GM12872 (cell line): ENCODE measurements around the gene EXOSC10.

ENCODE experiments used
- CTCF ChIP-seq: IDR thresholded peaks from 3 replicates; pipeline ENCODE4 v1.5.1; 2011; ENCODE audit warnings: low read depth, mild to moderate bottlenecking, low read length, moderate library complexity; ENCODE audit not compliant: insufficient read depth

Gene EXOSC10

GRCh38 chr1:11129649-11130390, 30.2 kb upstream of the EXOSC10 start:
- TF ChIP-seq CTCF, result no peak

DNA sequence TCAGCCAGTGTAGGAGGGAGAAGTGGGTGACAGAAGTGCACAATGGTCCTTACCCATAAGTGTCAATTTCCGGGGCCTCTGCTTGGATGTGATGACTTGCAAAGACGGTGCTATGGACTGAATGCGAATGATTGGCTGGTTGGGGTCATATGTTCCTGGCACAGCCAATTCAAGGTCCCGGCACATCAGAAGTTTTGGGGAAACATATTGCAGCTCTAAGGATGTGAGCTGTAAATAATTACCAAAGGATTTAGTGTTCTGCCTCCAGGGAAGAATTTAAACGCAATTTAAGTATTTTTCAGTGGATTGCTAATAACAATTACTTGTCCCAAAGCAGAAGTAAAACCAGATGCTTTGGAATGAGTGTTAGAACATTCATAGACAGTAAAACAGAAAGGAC, 26.9 kb upstream of the EXOSC10 start:
- TF ChIP-seq CTCF, result no peak

- TF ChIP-seq CTCF, result no peak
Observed at GRCh38 chr1:11125931-11126330, 26.3 kb upstream of the EXOSC10 start.

DNA sequence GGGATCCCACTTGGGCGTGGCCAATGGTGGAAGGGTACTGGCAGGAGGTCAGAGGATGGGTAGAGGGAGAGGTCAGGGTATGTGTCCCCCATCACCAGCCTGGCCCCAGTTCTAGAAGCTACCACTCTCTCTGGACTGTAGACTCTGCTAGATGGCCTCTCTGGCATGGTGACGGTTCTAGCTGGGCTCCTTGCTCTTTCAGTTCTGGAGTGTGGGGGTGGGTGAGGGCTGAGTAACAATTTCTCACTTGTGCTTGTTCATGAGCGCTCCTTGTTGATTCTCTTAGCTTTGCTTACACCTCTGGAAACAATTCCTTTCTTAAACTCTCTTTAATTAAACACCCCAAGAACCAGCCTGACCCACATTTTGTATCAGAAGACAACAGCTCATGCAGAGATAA, 25.3 kb upstream of the EXOSC10 start:
- TF ChIP-seq CTCF, result no peak

- TF ChIP-seq CTCF, result no peak
Observed at GRCh38 chr1:11116318-11116717, 16.6 kb upstream of the EXOSC10 start.

DNA sequence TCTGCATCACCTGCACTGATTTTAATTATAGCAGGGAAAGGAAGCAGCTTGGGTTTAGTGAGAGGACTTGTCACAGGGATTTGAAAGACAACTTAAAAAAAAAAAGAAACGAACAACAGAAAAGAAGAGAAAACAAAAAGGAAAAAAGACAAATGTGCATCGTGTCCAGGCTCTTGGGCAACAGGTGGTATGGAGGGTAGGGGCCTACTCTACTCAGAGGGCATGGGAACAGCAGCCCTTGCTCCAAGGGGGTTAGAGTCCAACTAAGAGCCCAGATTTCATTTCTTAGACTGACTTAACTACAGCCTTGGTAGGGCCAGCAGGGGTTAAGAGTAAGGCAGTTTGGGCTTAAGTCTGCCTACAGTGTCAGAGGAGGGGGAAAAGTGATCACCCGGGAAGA, 15.3 kb upstream of the EXOSC10 start:
- no peak for TF ChIP-seq CTCF

- TF ChIP-seq CTCF, result no peak
Observed at GRCh38 chr1:11109047-11109760, 9.5 kb upstream of the EXOSC10 start.
